NCI-H1105 treated with DMSO at 0.1 percent for 48 hours (cell line): Measurements from ENCODE around the gene CEACAM5.

ENCODE experiments used
- DNase-seq: peaks from one replicate; lab custom pipeline; 2025; lab: John Stamatoyannopoulos, UW

CEACAM5 gene

DNA sequence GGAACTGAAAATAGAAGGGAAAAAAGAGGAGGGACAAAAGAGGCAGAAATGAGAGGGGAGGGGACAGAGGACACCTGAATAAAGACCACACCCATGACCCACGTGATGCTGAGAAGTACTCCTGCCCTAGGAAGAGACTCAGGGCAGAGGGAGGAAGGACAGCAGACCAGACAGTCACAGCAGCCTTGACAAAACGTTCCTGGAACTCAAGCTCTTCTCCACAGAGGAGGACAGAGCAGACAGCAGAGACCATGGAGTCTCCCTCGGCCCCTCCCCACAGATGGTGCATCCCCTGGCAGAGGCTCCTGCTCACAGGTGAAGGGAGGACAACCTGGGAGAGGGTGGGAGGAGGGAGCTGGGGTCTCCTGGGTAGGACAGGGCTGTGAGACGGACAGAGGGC is at the start of gene CEACAM5:
Gene CEACAM5, plus strand, starts transcription at position 146 of the 400 bp plus-strand sequence. Its CDS starts 106 bp downstream, at position 252.
- no peak for DNase-seq

DNA sequence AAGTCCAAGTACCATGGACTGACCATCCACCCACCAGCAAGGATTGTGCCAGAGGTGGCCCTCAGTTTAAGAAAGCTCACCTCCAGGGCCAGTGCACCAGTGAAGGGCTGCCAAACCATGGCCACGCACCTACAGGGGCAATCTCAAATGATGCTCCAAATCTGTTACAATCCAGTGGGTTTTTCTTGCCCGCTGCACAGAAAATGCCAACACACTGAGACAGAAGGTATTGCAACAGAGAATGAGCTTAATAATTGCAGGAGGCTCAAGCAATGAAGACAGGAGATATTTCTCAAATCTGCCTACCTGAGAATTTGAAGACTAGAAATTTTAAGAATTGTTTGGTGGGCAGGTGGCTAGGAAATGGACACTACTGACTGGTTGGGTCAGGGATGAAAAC is 42.4 kb upstream of the CEACAM5 start:
- DNase-seq, result no peak

DNA sequence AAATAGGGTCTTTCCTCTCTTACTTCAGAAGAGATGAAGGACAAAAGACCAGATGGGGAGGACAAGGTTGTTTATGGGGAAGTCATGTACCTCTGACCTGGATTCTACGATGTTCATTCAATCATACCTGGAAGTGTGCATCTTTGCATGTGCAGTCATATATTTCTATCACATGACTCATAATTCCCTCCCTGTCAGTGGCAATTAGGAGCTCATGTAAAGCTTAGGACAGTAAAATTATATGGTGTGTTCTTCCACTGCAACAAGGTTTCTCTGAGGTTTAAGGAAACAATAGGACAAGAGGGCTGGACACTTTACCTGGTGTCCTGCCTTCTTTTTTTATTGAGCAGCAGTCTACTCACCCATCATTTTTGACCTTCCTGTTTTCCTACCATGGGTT is 40.1 kb upstream of the CEACAM5 start:
- DNase-seq, result no peak

DNA sequence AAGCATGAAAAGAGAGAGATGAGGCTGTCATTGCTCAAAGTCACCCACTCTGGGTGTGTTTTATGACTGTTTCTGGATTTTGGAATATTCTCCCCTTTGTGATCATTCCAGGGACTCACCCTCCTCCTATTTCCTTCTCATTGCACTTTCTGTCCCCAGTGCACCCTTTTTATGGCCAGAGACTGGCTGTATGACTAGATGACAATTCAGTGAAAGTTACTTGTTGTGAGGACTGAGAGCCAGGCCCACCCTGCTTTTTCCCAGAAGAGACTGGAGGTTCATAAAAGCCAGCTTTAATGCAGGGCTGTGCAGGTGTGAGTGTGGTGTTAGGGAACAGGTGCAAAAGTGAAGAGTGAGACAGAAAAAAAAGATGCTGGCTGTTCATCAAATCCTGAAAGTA is 37.7 kb upstream of the CEACAM5 start:
- no peak for DNase-seq

DNA sequence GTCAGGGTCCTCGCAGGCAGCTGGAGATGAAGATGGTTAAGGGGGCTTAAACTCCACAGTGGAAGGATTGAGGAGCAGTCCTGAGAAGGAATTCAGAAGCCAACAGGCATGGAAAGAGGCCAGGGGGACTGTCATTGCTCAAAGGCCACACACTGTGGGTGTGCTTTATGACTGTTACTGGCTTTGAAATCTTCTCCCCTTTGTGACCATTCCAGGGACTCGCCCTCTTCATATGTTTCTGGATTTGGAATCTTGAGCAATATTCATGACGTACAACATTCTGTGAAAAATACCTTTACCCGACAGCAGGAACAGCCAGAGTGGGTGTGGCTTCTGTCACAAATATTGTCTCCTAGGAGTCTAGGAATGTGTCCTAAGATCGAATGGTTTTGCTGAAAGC is 36.9 kb upstream of the CEACAM5 start:
- no peak for DNase-seq

DNA sequence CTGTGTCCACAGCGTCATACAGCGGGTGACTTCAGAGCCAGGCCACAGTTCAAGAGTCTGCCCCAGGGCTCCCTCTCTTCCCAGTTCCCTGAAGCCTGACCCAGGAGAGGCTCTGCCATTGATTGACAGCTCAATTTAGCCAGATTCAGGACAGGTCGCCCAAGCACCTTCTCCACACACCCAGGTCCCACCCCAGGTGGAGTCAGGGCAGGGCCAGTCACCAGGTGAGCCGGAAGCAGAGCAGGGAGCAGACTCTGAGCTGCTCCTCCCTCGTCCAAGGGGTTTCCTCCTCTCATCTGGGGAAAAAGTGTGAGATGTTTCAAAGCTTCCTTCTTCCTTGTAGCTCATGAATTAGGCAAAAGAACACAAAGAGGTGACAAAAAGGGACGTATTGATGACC is 26.0 kb upstream of the CEACAM5 start:
- DNase-seq, result no peak

DNA sequence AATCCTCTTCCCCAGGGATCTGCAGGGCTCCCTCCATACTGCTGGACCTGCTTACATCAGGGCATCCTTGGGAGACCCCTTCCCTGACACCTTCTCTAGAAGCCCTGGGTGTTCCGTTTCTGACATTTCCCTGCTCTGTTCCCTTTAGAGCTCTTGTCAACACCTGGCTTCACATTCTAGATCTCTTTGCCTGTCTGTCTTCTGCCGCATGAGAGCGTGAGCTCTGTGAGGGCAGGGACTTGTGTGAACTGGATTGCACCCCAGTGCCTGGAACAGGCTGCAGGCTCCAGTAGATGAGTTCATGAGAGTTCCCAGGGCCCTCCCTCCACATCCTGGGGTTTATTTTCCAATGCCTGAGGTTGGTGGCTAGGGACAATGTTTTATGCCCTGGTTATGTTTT is 21.0 kb upstream of the CEACAM5 start:
- DNase-seq, result no peak

DNA sequence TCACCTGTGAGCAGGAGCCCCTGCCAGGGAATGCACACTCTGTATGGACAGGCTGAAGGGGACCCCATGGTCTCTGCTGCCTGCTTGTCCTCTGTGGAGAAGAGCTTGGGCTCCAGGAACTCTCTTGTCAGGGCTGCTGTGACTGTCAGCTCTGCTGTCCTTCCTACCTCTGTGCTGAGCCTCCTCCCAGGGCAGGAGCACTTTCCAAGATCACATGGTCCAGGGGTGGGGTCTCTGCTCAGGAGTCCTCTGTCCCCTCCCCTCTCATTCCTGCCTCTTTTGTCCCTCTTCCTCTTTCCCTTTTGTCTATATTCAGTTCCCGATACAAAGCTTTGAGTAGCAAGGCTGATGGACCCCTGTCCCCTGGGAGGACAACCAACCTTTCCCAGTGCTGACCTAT is 20.3 kb upstream of the CEACAM5 start, which contains the start of gene CEACAM7:
Gene CEACAM7, minus strand, starts transcription at position 173 of the 400 bp plus-strand sequence. Its CDS starts 105 bp downstream, at position 68.
- no peak for DNase-seq

DNA sequence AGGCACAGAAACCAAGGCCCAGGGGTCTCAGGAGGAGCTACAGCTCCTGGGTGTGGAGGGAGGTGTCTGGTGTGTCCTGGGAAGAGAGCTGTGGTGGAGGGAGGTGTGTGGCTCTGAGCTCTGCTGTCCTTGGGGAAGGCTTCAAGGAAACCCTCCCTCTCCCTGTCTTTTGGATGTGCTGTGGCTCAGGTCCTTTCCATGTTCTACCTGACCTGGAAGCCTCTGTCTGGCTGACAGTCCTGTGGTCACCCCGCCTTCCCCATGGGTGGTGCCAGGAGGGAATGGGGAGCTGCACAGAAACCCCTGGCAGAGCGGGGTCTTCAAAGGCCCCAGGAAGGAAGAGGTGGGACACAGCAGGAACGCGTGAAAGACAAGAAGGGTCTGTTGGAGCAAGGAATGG is 19.7 kb upstream of the CEACAM5 start:
- DNase-seq, result no peak

DNA sequence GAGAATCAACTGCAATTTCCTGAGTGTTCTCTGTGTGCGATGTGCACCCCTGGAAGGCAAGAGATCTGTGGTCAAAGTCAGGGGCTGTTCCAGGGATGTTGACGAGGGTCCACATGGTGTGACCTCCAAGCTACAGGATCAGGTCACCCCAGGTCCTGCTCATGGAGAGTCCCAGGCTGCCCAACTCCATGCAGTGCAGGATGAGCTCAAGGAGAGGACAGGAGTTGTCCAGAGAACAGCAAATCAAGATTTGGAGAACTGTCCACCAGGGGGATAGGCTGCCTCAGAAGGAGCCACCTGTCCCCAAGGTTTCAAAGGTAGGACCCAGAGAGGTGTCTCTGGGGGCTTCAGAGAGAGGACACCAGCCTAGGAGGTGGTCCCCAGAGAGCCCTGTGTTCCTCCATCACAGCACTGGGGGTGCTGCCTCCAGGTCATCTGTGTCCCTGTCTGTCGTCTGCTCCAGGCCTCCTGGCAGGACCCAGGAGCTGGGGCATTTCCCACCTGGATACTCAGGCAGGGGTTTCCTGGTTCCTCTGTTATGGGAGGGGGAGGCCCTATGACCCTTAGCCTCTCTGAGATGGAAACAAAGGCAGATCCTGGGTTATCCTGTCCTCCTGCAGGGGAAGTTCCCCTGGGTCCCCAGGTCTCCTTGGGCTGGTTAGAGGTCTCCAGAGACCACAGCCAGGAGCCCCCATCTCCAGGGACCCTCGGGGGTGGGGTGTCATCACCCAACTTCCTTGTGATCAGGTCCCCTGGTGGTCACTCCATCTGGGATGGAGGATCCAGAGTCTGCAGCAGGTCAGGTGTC is 18.2 kb upstream of the CEACAM5 start:
- no peak for DNase-seq

DNA sequence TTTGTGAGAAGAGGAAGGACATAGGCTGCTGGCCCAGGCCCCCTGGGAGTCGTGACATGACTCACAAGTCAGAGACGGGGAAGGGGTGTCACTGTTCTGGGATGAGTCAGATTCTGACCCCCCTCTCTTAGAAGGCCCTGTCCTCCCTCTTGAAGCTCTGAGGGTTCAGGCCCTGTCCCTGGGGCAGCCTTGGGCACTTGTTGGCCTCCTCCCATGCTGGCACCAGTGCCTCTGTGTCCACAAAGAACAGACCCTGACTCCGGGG is 17.7 kb upstream of the CEACAM5 start:
- DNase-seq, result no peak

DNA sequence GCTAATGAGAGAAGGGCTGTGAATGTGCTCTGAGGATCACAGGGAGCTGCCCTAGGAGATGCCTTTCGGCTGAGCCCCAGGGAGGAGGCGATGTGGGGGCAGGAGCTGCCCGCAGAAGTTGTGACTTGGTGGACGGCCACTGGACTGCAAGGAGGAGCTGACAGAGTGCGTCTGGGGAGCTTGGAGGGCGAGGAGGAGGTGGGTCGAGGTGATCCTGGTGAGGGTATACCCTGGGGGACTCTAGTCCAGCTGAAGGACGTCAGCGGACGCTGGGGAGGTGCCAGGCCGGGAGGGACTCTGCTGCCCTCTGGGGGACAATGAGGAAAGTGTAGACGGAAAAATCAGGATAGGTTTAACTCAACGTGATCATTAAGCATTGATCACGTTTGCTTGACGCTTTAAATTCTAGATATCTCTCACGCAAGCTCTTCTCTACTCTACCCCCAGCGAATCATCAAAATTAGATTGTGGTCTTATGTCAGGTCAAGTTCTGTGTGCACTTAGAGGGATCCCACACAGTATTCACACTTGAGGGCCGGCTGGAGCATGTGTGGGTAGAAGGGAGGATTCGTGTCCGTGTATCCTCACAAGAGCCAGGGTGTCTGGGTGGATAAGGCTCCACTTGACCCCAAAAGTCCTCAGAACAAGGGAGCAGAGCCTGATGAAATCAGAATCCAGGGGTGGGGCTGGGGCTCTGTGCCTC is 17.0 kb upstream of the CEACAM5 start:
- no peak for DNase-seq

DNA sequence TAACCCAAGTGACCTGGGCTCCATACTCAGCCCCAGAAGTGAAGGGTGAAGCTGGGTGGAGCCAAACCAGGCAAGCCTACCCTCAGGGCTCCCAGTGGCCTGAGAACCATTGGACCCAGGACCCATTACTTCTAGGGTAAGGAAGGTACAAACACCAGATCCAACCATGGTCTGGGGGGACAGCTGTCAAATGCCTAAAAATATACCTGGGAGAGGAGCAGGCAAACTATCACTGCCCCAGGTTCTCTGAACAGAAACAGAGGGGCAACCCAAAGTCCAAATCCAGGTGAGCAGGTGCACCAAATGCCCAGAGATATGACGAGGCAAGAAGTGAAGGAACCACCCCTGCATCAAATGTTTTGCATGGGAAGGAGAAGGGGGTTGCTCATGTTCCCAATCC is 14.2 kb upstream of the CEACAM5 start:
- DNase-seq, result no peak

DNA sequence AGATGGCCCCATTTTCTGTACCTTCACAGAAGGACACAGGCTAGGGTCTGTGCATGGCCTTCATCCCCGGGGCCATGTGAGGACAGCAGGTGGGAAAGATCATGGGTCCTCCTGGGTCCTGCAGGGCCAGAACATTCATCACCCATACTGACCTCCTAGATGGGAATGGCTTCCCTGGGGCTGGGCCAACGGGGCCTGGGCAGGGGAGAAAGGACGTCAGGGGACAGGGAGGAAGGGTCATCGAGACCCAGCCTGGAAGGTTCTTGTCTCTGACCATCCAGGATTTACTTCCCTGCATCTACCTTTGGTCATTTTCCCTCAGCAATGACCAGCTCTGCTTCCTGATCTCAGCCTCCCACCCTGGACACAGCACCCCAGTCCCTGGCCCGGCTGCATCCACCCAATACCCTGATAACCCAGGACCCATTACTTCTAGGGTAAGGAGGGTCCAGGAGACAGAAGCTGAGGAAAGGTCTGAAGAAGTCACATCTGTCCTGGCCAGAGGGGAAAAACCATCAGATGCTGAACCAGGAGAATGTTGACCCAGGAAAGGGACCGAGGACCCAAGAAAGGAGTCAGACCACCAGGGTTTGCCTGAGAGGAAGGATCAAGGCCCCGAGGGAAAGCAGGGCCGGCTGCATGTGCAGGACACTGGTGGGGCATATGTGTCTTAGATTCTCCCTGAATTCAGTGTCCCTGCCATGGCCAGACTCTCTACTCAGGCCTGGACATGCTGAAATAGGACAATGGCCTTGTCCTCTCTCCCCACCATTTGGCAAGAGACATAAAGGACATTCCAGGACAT is 13.4 kb upstream of the CEACAM5 start:
- DNase-seq, result no peak

DNA sequence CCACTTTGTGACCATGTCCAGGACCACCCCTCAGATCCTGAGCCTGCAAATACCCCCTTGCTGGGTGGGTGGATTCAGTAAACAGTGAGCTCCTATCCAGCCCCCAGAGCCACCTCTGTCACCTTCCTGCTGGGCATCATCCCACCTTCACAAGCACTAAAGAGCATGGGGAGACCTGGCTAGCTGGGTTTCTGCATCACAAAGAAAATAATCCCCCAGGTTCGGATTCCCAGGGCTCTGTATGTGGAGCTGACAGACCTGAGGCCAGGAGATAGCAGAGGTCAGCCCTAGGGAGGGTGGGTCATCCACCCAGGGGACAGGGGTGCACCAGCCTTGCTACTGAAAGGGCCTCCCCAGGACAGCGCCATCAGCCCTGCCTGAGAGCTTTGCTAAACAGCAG is 12.7 kb upstream of the CEACAM5 start:
- DNase-seq, result no peak

DNA sequence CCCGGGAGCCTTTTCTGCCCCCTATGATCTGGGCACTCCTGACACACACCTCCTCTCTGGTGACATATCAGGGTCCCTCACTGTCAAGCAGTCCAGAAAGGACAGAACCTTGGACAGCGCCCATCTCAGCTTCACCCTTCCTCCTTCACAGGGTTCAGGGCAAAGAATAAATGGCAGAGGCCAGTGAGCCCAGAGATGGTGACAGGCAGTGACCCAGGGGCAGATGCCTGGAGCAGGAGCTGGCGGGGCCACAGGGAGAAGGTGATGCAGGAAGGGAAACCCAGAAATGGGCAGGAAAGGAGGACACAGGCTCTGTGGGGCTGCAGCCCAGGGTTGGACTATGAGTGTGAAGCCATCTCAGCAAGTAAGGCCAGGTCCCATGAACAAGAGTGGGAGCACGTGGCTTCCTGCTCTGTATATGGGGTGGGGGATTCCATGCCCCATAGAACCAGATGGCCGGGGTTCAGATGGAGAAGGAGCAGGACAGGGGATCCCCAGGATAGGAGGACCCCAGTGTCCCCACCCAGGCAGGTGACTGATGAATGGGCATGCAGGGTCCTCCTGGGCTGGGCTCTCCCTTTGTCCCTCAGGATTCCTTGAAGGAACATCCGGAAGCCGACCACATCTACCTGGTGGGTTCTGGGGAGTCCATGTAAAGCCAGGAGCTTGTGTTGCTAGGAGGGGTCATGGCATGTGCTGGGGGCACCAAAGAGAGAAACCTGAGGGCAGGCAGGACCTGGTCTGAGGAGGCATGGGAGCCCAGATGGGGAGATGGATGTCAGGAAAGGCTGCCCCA is 11.8 kb upstream of the CEACAM5 start:
- no peak for DNase-seq

DNA sequence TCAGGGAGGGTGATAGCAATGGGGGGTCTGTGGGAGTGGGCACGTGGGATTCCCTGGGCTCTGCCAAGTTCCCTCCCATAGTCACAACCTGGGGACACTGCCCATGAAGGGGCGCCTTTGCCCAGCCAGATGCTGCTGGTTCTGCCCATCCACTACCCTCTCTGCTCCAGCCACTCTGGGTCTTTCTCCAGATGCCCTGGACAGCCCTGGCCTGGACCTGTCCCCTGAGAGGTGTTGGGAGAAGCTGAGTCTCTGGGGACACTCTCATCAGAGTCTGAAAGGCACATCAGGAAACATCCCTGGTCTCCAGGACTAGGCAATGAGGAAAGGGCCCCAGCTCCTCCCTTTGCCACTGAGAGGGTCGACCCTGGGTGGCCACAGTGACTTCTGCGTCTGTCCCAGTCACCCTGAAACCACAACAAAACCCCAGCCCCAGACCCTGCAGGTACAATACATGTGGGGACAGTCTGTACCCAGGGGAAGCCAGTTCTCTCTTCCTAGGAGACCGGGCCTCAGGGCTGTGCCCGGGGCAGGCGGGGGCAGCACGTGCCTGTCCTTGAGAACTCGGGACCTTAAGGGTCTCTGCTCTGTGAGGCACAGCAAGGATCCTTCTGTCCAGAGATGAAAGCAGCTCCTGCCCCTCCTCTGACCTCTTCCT is 11.1 kb upstream of the CEACAM5 start:
- no peak for DNase-seq

DNA sequence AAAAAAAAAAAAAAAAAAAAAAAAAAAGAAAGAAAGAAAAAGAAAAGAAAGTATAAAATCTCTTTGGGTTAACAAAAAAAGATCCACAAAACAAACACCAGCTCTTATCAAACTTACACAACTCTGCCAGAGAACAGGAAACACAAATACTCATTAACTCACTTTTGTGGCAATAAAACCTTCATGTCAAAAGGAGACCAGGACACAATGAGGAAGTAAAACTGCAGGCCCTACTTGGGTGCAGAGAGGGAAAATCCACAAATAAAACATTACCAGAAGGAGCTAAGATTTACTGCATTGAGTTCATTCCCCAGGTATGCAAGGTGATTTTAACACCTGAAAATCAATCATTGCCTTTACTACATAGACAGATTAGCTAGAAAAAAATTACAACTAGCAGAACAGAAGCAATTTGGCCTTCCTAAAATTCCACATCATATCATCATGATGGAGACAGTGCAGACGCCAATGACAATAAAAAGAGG is 9.6 kb upstream of the CEACAM5 start:
- no peak for DNase-seq

DNA sequence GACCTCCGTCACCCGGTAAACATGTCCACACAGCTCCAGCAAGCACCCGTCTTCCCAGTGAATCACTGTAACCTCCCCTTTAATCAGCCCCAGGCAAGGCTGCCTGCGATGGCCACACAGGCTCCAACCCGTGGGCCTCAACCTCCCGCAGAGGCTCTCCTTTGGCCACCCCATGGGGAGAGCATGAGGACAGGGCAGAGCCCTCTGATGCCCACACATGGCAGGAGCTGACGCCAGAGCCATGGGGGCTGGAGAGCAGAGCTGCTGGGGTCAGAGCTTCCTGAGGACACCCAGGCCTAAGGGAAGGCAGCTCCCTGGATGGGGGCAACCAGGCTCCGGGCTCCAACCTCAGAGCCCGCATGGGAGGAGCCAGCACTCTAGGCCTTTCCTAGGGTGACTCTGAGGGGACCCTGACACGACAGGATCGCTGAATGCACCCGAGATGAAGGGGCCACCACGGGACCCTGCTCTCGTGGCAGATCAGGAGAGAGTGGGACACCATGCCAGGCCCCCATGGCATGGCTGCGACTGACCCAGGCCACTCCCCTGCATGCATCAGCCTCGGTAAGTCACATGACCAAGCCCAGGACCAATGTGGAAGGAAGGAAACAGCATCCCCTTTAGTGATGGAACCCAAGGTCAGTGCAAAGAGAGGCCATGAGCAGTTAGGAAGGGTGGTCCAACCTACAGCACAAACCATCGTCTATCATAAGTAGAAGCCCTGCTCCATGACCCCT is 9.0 kb upstream of the CEACAM5 start:
- no peak for DNase-seq

DNA sequence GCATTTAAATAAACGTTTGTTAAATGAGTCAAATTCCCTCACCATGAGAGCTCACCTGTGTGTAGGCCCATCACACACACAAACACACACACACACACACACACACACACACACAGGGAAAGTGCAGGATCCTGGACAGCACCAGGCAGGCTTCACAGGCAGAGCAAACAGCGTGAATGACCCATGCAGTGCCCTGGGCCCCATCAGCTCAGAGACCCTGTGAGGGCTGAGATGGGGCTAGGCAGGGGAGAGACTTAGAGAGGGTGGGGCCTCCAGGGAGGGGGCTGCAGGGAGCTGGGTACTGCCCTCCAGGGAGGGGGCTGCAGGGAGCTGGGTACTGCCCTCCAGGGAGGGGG is 8.5 kb upstream of the CEACAM5 start:
- no peak for DNase-seq
